Neural cell (in vitro differentiated cells): ENCODE measurements around the gene MEGF11. TPM values are rescaled to one million over a fixed set of nuclear protein-coding genes. Genes with fewer than 3 reads are reported as not detected.

Experiments
- H2AFZ ChIP-seq: fragments of 200-600, 300-800 bp; sonication (generic), shearing (Covaris generic); 2 replicates; pipeline ENCODE4 v1.6.0; 2014; ENCODE audit warnings: low read depth, mild to moderate bottlenecking, antibody characterized with exemption, low read length, moderate library complexity
- H3F3A ChIP-seq: fragments of 200-600 bp; shearing (Covaris generic); 2 replicates; pipeline ENCODE4 v1.6.1; 2016; ENCODE audit warnings: mild to moderate bottlenecking, moderate library complexity, mixed read lengths, antibody characterized with exemption, low read length; ENCODE audit not compliant: insufficient read depth, poor library complexity, severe bottlenecking
- H3K27ac ChIP-seq: fragments of 200-600, 300-800 bp; sonication (generic), shearing (Covaris generic); 2 replicates; pipeline ENCODE4 v1.5.1; 2014; ENCODE audit warnings: mild to moderate bottlenecking, low read length, moderate library complexity
- H3K27me3 ChIP-seq: fragments of 300-800, 200-600 bp; sonication (generic), shearing (Covaris generic); 2 replicates; pipeline ENCODE4 v1.6.0; 2014; ENCODE audit warnings: mild to moderate bottlenecking, low read depth, low read length, moderate library complexity; ENCODE audit not compliant: insufficient read depth
- H3K36me3 ChIP-seq: fragments of 300-800, 200-600 bp; sonication (generic), shearing (Covaris generic); 2 replicates; pipeline ENCODE4 v1.5.1; 2014; ENCODE audit warnings: mild to moderate bottlenecking, antibody characterized with exemption, low read length, moderate library complexity; ENCODE audit not compliant: insufficient read depth
- H3K4me2 ChIP-seq: fragments of 300-800, 200-600 bp; sonication (generic), shearing (Covaris generic); 2 replicates; pipeline ENCODE4 v1.6.0; 2014; ENCODE audit warnings: mild to moderate bottlenecking, low read length
- H3K4me3 ChIP-seq: fragments of 300-800, 200-600 bp; sonication (generic), shearing (Covaris generic); 2 replicates; pipeline ENCODE4 v1.5.1; 2014; ENCODE audit warnings: mild to moderate bottlenecking, low read length, moderate library complexity
- H3K79me2 ChIP-seq: fragments of 200-600 bp; shearing (Covaris generic); replicated peaks from 2 replicates; pipeline ENCODE4 v1.6.0; 2014; ENCODE audit warnings: mild to moderate bottlenecking, low read length, moderate library complexity; ENCODE audit not compliant: insufficient read depth
- H3K9ac ChIP-seq: fragments of 300-800, 200-600 bp; sonication (generic), shearing (Covaris generic); 2 replicates; pipeline ENCODE4 v1.6.1; 2016; ENCODE audit warnings: mild to moderate bottlenecking, low read length, mixed read lengths
- H3K9me2 ChIP-seq: fragments of 200-600 bp; shearing (Covaris generic); 2 replicates; pipeline ENCODE4 v1.6.1; 2016; ENCODE audit warnings: mild to moderate bottlenecking, low read length, mixed read lengths; ENCODE audit not compliant: insufficient read depth
- H3K9me3 ChIP-seq: fragments of 200-600, 300-800 bp; sonication (generic), shearing (Covaris generic); 2 replicates; pipeline ENCODE4 v1.6.1; 2016; ENCODE audit warnings: mild to moderate bottlenecking, mixed run types, low read length, moderate library complexity, mixed read lengths
- H4K20me1 ChIP-seq: fragments of 200-600 bp; shearing (Covaris generic); 2 replicates; pipeline ENCODE4 v1.6.1; 2016; ENCODE audit warnings: mild to moderate bottlenecking, mixed run types; ENCODE audit not compliant: insufficient read depth
- EP300 ChIP-seq: fragments of 450-650 bp; conservative IDR thresholded peaks from 2 replicates; pipeline ENCODE4 v1.6.1; 2014; ENCODE audit warnings: antibody characterized with exemption, mild to moderate bottlenecking, moderate library complexity; ENCODE audit not compliant: poor library complexity, severe bottlenecking
- EZH2 ChIP-seq: fragments of 200-600, 300-800 bp; shearing (Covaris generic), sonication (generic); IDR thresholded peaks from 2 replicates; pipeline ENCODE4 v1.6.1; 2014; ENCODE audit warnings: antibody characterized with exemption, low read length, borderline replicate concordance, mild to moderate bottlenecking; ENCODE audit not compliant: insufficient read depth, poor library complexity, severe bottlenecking
- MXI1 ChIP-seq: fragments of 450-650 bp; conservative IDR thresholded peaks from 2 replicates; pipeline ENCODE4 v1.6.1; 2014; ENCODE audit warnings: antibody characterized with exemption, mild to moderate bottlenecking; ENCODE audit not compliant: poor library complexity, severe bottlenecking
- POLR2AphosphoS5 ChIP-seq: IDR thresholded peaks from 2 replicates; pipeline ENCODE4 v1.6.1; 2012
- RAD21 ChIP-seq: fragments of 450-650 bp; conservative IDR thresholded peaks from 2 replicates; pipeline ENCODE4 v1.6.1; 2014; ENCODE audit warnings: antibody characterized with exemption, mild to moderate bottlenecking, moderate library complexity
- SMC3 ChIP-seq: fragments of 450-650 bp; conservative IDR thresholded peaks from 2 replicates; pipeline ENCODE4 v1.6.1; 2014; ENCODE audit warnings: antibody characterized with exemption, mild to moderate bottlenecking, moderate library complexity; ENCODE audit not compliant: poor library complexity
- TAF1 ChIP-seq: IDR thresholded peaks from 2 replicates; pipeline ENCODE4 v1.6.1; 2012; ENCODE audit warnings: low read depth
- polyA plus RNA-seq: library from polyadenylated mRNA; depleted of rRNA; stranded (reverse); fragments of >200 nt; gene quantifications from 2 replicates; pipeline ENCODE4 v1.2.3, GENCODE V29; 2014
- TF ChIP-seq, protein P1 (sequence below): fragments of 450-650 bp; IDR thresholded peaks from 2 replicates; pipeline ENCODE4 v1.5.1; 2014; ENCODE audit warnings: antibody characterized with exemption, mild to moderate bottlenecking, moderate library complexity; ENCODE audit not compliant: poor library complexity, severe bottlenecking
- TF ChIP-seq, protein P2 (sequence below): IDR thresholded peaks from 2 replicates; pipeline ENCODE4 v1.6.1; 2012; ENCODE audit warnings: borderline replicate concordance

MEGF11 gene
- polyA plus RNA-seq, 1 donor from 2014 or later: 0.64 TPM

DNA sequence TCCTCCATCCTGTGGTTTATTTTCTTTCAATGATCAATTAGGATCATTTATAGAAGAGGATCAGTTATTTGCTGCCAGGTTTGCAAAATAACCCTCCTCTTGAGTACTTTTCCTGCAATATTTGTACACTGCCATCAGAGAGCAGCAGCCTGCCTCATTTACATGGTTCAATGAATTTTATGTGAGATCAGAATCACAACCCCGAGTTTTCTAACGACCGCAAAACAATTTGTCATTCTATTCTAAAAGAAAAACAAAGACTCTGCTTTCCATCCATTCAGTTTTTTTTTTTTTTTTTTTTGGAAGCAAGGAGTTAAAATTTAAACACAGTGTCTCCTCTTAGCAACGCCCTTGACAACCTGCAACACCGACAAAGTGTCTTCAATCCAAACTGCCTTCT, 237.4 kb downstream of the MEGF11 start:
- H2AFZ ChIP-seq: no peak overlapping the region
- H3K9me2 ChIP-seq: no peaks in the 10 kb centered on the region
- no peaks in the 10 kb centered on the region for H3K79me2 ChIP-seq
- TF ChIP-seq, protein P1, sequence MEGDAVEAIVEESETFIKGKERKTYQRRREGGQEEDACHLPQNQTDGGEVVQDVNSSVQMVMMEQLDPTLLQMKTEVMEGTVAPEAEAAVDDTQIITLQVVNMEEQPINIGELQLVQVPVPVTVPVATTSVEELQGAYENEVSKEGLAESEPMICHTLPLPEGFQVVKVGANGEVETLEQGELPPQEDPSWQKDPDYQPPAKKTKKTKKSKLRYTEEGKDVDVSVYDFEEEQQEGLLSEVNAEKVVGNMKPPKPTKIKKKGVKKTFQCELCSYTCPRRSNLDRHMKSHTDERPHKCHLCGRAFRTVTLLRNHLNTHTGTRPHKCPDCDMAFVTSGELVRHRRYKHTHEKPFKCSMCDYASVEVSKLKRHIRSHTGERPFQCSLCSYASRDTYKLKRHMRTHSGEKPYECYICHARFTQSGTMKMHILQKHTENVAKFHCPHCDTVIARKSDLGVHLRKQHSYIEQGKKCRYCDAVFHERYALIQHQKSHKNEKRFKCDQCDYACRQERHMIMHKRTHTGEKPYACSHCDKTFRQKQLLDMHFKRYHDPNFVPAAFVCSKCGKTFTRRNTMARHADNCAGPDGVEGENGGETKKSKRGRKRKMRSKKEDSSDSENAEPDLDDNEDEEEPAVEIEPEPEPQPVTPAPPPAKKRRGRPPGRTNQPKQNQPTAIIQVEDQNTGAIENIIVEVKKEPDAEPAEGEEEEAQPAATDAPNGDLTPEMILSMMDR: peak; percentile 26
- TF ChIP-seq RAD21: no peak
- no peak overlapping the region for H3K4me2 ChIP-seq
- H3K27ac ChIP-seq: no peak overlapping the region
- H3K9me3 ChIP-seq: no peaks in the 10 kb centered on the region
- no peaks in the 10 kb centered on the region for H3K27me3 ChIP-seq
- H3K36me3 ChIP-seq: no peaks in the 10 kb centered on the region
- H3K9ac ChIP-seq: no peak overlapping the region
- H3K4me3 ChIP-seq: no peak overlapping the region
- no peaks in the 10 kb centered on the region for H3F3A ChIP-seq
- H4K20me1 ChIP-seq: no peaks in the 10 kb centered on the region

DNA sequence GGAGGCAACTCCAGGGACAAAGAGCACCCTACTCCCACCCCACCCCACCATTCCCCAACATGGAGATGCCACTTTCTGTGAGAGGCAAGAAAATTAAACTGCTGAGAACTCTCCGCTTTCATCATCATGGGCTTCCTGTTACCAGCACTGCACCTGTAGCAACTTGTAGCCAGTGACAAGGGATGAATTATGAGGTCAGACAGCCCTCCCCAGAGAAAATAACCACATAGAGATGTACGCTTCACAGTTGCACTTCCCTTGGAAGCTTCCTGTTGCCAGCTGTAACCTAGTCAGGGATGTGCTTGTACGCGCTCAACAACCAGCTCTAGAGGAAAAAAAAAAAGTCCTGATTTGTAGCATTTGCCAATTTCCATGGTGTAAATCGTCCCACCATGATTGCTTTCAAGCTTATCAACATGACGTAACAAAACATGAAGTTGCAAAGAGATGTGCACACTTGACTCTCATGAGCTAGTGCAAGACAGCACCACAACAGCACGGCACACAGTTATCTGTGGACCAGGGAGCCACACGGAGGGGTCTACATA, 238.8 kb downstream of the MEGF11 start:
- no peak overlapping the region for H3K9ac ChIP-seq
- no peak overlapping the region for H3K4me2 ChIP-seq
- H3K4me3 ChIP-seq: no peak overlapping the region
- H3K79me2 ChIP-seq: no peaks in the 10 kb centered on the region
- TF ChIP-seq EZH2: no peak
- TF ChIP-seq, protein P2, sequence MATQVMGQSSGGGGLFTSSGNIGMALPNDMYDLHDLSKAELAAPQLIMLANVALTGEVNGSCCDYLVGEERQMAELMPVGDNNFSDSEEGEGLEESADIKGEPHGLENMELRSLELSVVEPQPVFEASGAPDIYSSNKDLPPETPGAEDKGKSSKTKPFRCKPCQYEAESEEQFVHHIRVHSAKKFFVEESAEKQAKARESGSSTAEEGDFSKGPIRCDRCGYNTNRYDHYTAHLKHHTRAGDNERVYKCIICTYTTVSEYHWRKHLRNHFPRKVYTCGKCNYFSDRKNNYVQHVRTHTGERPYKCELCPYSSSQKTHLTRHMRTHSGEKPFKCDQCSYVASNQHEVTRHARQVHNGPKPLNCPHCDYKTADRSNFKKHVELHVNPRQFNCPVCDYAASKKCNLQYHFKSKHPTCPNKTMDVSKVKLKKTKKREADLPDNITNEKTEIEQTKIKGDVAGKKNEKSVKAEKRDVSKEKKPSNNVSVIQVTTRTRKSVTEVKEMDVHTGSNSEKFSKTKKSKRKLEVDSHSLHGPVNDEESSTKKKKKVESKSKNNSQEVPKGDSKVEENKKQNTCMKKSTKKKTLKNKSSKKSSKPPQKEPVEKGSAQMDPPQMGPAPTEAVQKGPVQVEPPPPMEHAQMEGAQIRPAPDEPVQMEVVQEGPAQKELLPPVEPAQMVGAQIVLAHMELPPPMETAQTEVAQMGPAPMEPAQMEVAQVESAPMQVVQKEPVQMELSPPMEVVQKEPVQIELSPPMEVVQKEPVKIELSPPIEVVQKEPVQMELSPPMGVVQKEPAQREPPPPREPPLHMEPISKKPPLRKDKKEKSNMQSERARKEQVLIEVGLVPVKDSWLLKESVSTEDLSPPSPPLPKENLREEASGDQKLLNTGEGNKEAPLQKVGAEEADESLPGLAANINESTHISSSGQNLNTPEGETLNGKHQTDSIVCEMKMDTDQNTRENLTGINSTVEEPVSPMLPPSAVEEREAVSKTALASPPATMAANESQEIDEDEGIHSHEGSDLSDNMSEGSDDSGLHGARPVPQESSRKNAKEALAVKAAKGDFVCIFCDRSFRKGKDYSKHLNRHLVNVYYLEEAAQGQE: no peak
- no peak for TF ChIP-seq RAD21
- TF ChIP-seq MXI1: no peak
- TF ChIP-seq, protein P1: no peak
- TF ChIP-seq TAF1: no peak
- no peak for TF ChIP-seq EP300
- TF ChIP-seq POLR2AphosphoS5: no peak
- TF ChIP-seq SMC3: no peak
- H3F3A ChIP-seq: no peaks in the 10 kb centered on the region
- H3K9me3 ChIP-seq: no peaks in the 10 kb centered on the region
- H2AFZ ChIP-seq: no peak overlapping the region
- no peaks in the 10 kb centered on the region for H3K27me3 ChIP-seq
- no peaks in the 10 kb centered on the region for H4K20me1 ChIP-seq
- no peaks in the 10 kb centered on the region for H3K36me3 ChIP-seq
- no peaks in the 10 kb centered on the region for H3K9me2 ChIP-seq
- H3K27ac ChIP-seq: no peak overlapping the region
